ENCODE results near the gene ATP1B2. TPM values are rescaled to one million over a fixed set of nuclear protein-coding genes. Genes with fewer than 3 reads are reported as not detected.
A peak's percentile ranks its signal among the peaks of the same experiment; 100 is the strongest.

ATP1B2 gene
- polyA plus RNA-seq, 1 of the 3 experiments (the other 2 are of a cell fraction): 0.05 TPM

GRCh38 chr17:7632492-7632894 lies 18.2 kb upstream of the ATP1B2 start (continued):
- TF ChIP-seq JUND (IDR thresholded peaks at IDR 0.05) (no peak), RAD21 (IDR thresholded peaks at IDR 0.05; ENCODE audit: low read length) (peak; percentile 43), ELF1 (IDR thresholded peaks at IDR 0.05) (no peak)

DNA sequence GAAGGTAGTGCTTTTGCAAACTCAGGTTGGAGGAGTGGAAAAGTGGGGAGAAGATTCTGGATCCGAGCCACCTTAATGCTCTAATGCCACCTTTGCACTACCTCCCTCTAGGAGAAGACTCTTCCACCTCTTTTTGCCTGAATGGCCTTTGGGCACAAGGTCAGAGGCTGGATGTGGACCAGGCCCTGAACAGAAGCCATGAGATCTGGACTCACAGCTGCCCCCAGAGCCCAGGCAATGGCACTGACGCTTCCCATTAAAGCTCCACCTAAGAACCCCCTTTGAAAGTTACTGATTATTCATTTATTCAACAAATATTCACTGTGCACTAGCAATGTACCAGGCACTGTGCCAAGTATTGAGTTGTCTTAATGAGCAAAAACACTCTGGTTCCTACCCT lies 17.6 kb upstream of the ATP1B2 start:
- Histone ChIP-seq H2AFZ (ENCODE audit: low read depth) (no peak overlapping the region), H3K9me2 (no peaks in the 10 kb centered on the region), H3K79me2 (ENCODE audit: insufficient read depth) (no peaks in the 10 kb centered on the region), H3K9ac (no peak overlapping the region), H3K4me2 (no peak overlapping the region), H3K9me3 (no peaks in the 10 kb centered on the region), H4K20me1 (ENCODE audit: insufficient read depth) (no peaks in the 10 kb centered on the region), H3K27me3 (ENCODE audit: insufficient read depth) (no peaks in the 10 kb centered on the region), H3F3A (replicated peaks; ENCODE audit: insufficient read depth) (no peaks in the 10 kb centered on the region), H3K27ac (ENCODE audit: low read depth in 2 of 2, low read length in 1 of 2) (no peak overlapping the region), H3K4me1 (ENCODE audit: control insufficient read depth in 1 of 2, insufficient read depth in 2 of 2, low read depth in 1 of 2, low read length in 1 of 2) (peaks cover 0 to 10% of the 10 kb centered on the region in 2 experiments; a peak in 1 of 4 replicates), H3K36me3 (replicated peaks in 1 of 2; ENCODE audit: control insufficient read depth in 1 of 2, insufficient read depth in 2 of 2, low read length in 1 of 2) (no peaks in the 10 kb centered on the region), H3K4me3 (ENCODE audit: low read depth in 2 of 2, low read length in 1 of 2) (no peak overlapping the region)
- ChIA-PET CTCF (interaction anchor here (0.6 to 11.8 kb wide), 13 partner anchors 10 to 293 kb away, joined by 3 to 166 read pairs (median 3); partner anchors contain the start of genes ATP1B2, DNAH2, EFNB3 and TP53), POLR2A (interaction anchor here (0.8 to 4.6 kb wide), 2 partner anchors 54 to 59 kb away, joined by 7 to 31 read pairs; partner anchors contain the start of genes TP53 and WRAP53)
- DNase-seq: no peak
- 78% methylated on average over 2 of the region's 2 CpGs for WGBS (ENCODE audit: low lambda C conversion rate)
- TF ChIP-seq, protein P1, sequence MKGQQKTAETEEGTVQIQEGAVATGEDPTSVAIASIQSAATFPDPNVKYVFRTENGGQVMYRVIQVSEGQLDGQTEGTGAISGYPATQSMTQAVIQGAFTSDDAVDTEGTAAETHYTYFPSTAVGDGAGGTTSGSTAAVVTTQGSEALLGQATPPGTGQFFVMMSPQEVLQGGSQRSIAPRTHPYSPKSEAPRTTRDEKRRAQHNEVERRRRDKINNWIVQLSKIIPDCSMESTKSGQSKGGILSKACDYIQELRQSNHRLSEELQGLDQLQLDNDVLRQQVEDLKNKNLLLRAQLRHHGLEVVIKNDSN (IDR thresholded peaks at IDR 0.05; ENCODE audit: borderline replicate concordance, low read depth): no peak
- no peak for TF ChIP-seq ZBTB33 (IDR thresholded peaks at IDR 0.05; ENCODE audit: borderline replicate concordance, low read depth)
- TF ChIP-seq PBX3 (IDR thresholded peaks at IDR 0.05): no peak
- no peak for TF ChIP-seq GABPA (IDR thresholded peaks at IDR 0.05; ENCODE audit: low read depth)
- no peak for TF ChIP-seq MEF2A (IDR thresholded peaks at IDR 0.05; ENCODE audit: borderline replicate concordance, low read depth)
- TF ChIP-seq IRF3 (IDR thresholded peaks at IDR 0.05; ENCODE audit: low read depth, low read length): no peak
- TF ChIP-seq, protein P2, sequence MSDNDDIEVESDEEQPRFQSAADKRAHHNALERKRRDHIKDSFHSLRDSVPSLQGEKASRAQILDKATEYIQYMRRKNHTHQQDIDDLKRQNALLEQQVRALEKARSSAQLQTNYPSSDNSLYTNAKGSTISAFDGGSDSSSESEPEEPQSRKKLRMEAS (IDR thresholded peaks at IDR 0.05; ENCODE audit: low read depth): no peak
- TF ChIP-seq TAF1 (IDR thresholded peaks at IDR 0.05; ENCODE audit: borderline replicate concordance, low read depth, low read length): no peak
- no peak for TF ChIP-seq REST (IDR thresholded peaks at IDR 0.05; ENCODE audit: low read depth, low read length)
- no peak for TF ChIP-seq MXI1 (IDR thresholded peaks at IDR 0.05; ENCODE audit: low read depth, low read length)
- TF ChIP-seq YY1 (IDR thresholded peaks at IDR 0.05; ENCODE audit: low read depth): no peak
- no peak for TF ChIP-seq TEAD4 (IDR thresholded peaks at IDR 0.05; ENCODE audit: borderline replicate concordance, insufficient read depth)
- no peak for TF ChIP-seq RXRA (IDR thresholded peaks at IDR 0.05; ENCODE audit: borderline replicate concordance, low read depth)
- TF ChIP-seq ELF1 (IDR thresholded peaks at IDR 0.05): no peak
- TF ChIP-seq, protein P3, sequence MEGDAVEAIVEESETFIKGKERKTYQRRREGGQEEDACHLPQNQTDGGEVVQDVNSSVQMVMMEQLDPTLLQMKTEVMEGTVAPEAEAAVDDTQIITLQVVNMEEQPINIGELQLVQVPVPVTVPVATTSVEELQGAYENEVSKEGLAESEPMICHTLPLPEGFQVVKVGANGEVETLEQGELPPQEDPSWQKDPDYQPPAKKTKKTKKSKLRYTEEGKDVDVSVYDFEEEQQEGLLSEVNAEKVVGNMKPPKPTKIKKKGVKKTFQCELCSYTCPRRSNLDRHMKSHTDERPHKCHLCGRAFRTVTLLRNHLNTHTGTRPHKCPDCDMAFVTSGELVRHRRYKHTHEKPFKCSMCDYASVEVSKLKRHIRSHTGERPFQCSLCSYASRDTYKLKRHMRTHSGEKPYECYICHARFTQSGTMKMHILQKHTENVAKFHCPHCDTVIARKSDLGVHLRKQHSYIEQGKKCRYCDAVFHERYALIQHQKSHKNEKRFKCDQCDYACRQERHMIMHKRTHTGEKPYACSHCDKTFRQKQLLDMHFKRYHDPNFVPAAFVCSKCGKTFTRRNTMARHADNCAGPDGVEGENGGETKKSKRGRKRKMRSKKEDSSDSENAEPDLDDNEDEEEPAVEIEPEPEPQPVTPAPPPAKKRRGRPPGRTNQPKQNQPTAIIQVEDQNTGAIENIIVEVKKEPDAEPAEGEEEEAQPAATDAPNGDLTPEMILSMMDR (IDR thresholded peaks at IDR 0.05): no peak
